Osteocyte (in vitro differentiated cells): ENCODE measurements around the gene SMPDL3A. TPM values are rescaled to one million over a fixed set of nuclear protein-coding genes. Genes with fewer than 3 reads are reported as not detected.

Experiments used
- DNase-seq: peaks from one replicate; pipeline ENCODE4 v3.0.0; 2021; ENCODE audit warnings: mixed read lengths; ENCODE audit not compliant: unreplicated experiment; ENCODE audit errors: extremely low spot score
- H3K27ac Mint-ChIP-seq: one replicate; pipeline ENCODE4 v1.8.0; 2021; ENCODE audit warnings: mild to moderate bottlenecking, mixed read lengths; ENCODE audit not compliant: unreplicated experiment
- H3K27me3 Mint-ChIP-seq: one replicate; pipeline ENCODE4 v1.8.0; 2021; ENCODE audit warnings: mixed read lengths; ENCODE audit not compliant: unreplicated experiment
- H3K36me3 Mint-ChIP-seq: one replicate; pipeline ENCODE4 v1.8.0; 2021; ENCODE audit warnings: mixed read lengths; ENCODE audit not compliant: unreplicated experiment
- H3K4me1 Mint-ChIP-seq: one replicate; pipeline ENCODE4 v1.8.0; 2021; ENCODE audit warnings: mixed read lengths; ENCODE audit not compliant: unreplicated experiment
- H3K4me3 Mint-ChIP-seq: one replicate; pipeline ENCODE4 v1.8.0; 2021; ENCODE audit warnings: mild to moderate bottlenecking, moderate library complexity, mixed read lengths; ENCODE audit not compliant: unreplicated experiment
- H3K9me3 Mint-ChIP-seq: one replicate; pipeline ENCODE4 v1.8.0; 2021; ENCODE audit warnings: mixed read lengths; ENCODE audit not compliant: unreplicated experiment
- CTCF ChIP-seq: fragments of 200-600 bp; sonication (generic); IDR thresholded peaks from 2 replicates; pipeline ENCODE4 v1.5.0; 2021; ENCODE audit warnings: antibody characterized with exemption, mild to moderate bottlenecking, moderate library complexity
- total RNA-seq: library from RNA; stranded (reverse); gene quantifications from 2 replicates; pipeline ENCODE4 v1.2.1, GENCODE V29; 2021

SMPDL3A gene
- total RNA-seq, 1 donor from 2014 or later = 14.6 TPM

- Mint-ChIP-seq H3K36me3 (peaks cover 9% of the 10 kb centered on the region), H3K4me1 (no peaks in the 10 kb centered on the region), H3K4me3 (no peak overlapping the region), H3K27ac (no peak overlapping the region), H3K9me3 (no peaks in the 10 kb centered on the region), H3K27me3 (no peaks in the 10 kb centered on the region)
- DNase-seq = no peak
- TF ChIP-seq CTCF = no peak
Measured at GRCh38 chr6:122798099-122798641, 9.1 kb downstream of the SMPDL3A start.

- no peak for TF ChIP-seq CTCF
- Mint-ChIP-seq H3K27ac (no peak overlapping the region), H3K36me3 (peaks cover 13% of the 10 kb centered on the region), H3K9me3 (no peaks in the 10 kb centered on the region), H3K4me1 (no peaks in the 10 kb centered on the region), H3K27me3 (no peaks in the 10 kb centered on the region), H3K4me3 (no peak overlapping the region)
- DNase-seq = no peak
Measured at GRCh38 chr6:122799140-122799745, 10.2 kb downstream of the SMPDL3A start.

GRCh38 chr6:122799916-122800686, 11.0 kb downstream of the SMPDL3A start:
- no peaks in the 10 kb centered on the region for H3K9me3 Mint-ChIP-seq
- H3K27ac Mint-ChIP-seq = no peak overlapping the region
- H3K4me3 Mint-ChIP-seq = no peak overlapping the region
- H3K36me3 Mint-ChIP-seq = peaks cover 18% of the 10 kb centered on the region
- no peak for TF ChIP-seq CTCF
- H3K4me1 Mint-ChIP-seq = no peaks in the 10 kb centered on the region
- no peak for DNase-seq
- no peaks in the 10 kb centered on the region for H3K27me3 Mint-ChIP-seq

- DNase-seq = no peak
- no peak overlapping the region for H3K27ac Mint-ChIP-seq
- no peaks in the 10 kb centered on the region for H3K4me1 Mint-ChIP-seq
- H3K4me3 Mint-ChIP-seq = no peak overlapping the region
- no peaks in the 10 kb centered on the region for H3K9me3 Mint-ChIP-seq
- TF ChIP-seq CTCF = no peak
- H3K36me3 Mint-ChIP-seq = peaks cover 18% of the 10 kb centered on the region
- no peaks in the 10 kb centered on the region for H3K27me3 Mint-ChIP-seq
Measured at GRCh38 chr6:122800906-122801305, 11.8 kb downstream of the SMPDL3A start.

- Mint-ChIP-seq H3K27ac (no peak overlapping the region), H3K27me3 (no peaks in the 10 kb centered on the region), H3K4me1 (no peaks in the 10 kb centered on the region), H3K36me3 (peaks cover 20% of the 10 kb centered on the region), H3K9me3 (no peaks in the 10 kb centered on the region), H3K4me3 (no peak overlapping the region)
- DNase-seq = no peak
- no peak for TF ChIP-seq CTCF
Measured at GRCh38 chr6:122801397-122801796, 12.3 kb downstream of the SMPDL3A start.
